DND-41 (cell line): ENCODE data around the gene MARVELD1.

Experiments
- ATAC-seq: fragments of 200-7000 bp; cut with Tn5 transposase; 3 replicates; pipeline ENCODE4 v1.9.1; 2021; ENCODE audit warnings: low read depth; ENCODE audit not compliant: insufficient read depth
- DNase-seq: peaks from one replicate; pipeline ENCODE4 v3.0.0-alpha.2; 2020
- H2AFZ ChIP-seq: 2 replicates; pipeline ENCODE4 v1.6.0; 2012; ENCODE audit warnings: low read depth, low read length
- H3K27ac ChIP-seq: 2 replicates; pipeline ENCODE4 v1.5.1; 2012; ENCODE audit warnings: low read length, inconsistent platforms
- H3K27me3 ChIP-seq: fragments of 200-600 bp; sonication (generic); 2 replicates; pipeline ENCODE4 v1.6.0; 2012; ENCODE audit warnings: low read length, mild to moderate bottlenecking, inconsistent platforms; ENCODE audit not compliant: insufficient read depth, poor library complexity
- H3K36me3 ChIP-seq: 2 replicates; pipeline ENCODE4 v1.5.1; 2012; ENCODE audit warnings: low read length, inconsistent platforms; ENCODE audit not compliant: insufficient read depth
- H3K4me1 ChIP-seq: 2 replicates; pipeline ENCODE4 v1.5.1; 2012; ENCODE audit warnings: mild to moderate bottlenecking, low read length; ENCODE audit not compliant: insufficient read depth
- H3K4me2 ChIP-seq: 2 replicates; pipeline ENCODE4 v1.6.0; 2012; ENCODE audit warnings: mild to moderate bottlenecking, moderate library complexity, low read length, inconsistent platforms; ENCODE audit not compliant: insufficient read depth
- H3K4me3 ChIP-seq, 2 experiments: fragments of 200-600 bp in 1 of 2; shearing (Covaris generic) in 1 of 2; 2 replicates each; pipeline ENCODE4 v1.5.1; 2012 to 2016; ENCODE audit warnings: inconsistent platforms in 2 of 2, low read length in 2 of 2, mild to moderate bottlenecking in 2 of 2, low read depth in 1 of 2, moderate library complexity in 1 of 2
- H3K79me2 ChIP-seq: 2 replicates; pipeline ENCODE4 v1.6.0; 2012; ENCODE audit warnings: low read length, inconsistent platforms; ENCODE audit not compliant: insufficient read depth
- H3K9ac ChIP-seq: 2 replicates; pipeline ENCODE4 v1.6.0; 2012; ENCODE audit warnings: low read depth, mild to moderate bottlenecking, inconsistent platforms, low read length, moderate library complexity
- H3K9me3 ChIP-seq: 2 replicates; pipeline ENCODE4 v1.5.1; 2012; ENCODE audit warnings: low read length, moderate library complexity, mild to moderate bottlenecking, inconsistent platforms; ENCODE audit not compliant: insufficient read depth, severe bottlenecking
- H4K20me1 ChIP-seq: 2 replicates; pipeline ENCODE4 v1.6.0; 2012; ENCODE audit warnings: low read length; ENCODE audit not compliant: insufficient read depth
- EZH2 ChIP-seq: IDR thresholded peaks from 3 replicates; pipeline ENCODE4 v1.6.1; 2012; ENCODE audit warnings: borderline replicate concordance, low read depth, mild to moderate bottlenecking, moderate library complexity, low read length, inconsistent platforms; ENCODE audit not compliant: severe bottlenecking
- TF ChIP-seq, protein P1 (sequence below): IDR thresholded peaks from 2 replicates; pipeline ENCODE4 v1.5.1; 2012; ENCODE audit warnings: borderline replicate concordance, low read length, moderate library complexity, mild to moderate bottlenecking; ENCODE audit not compliant: poor library complexity, severe bottlenecking; ENCODE audit errors: extremely low read depth

The MARVELD1 gene

DNA sequence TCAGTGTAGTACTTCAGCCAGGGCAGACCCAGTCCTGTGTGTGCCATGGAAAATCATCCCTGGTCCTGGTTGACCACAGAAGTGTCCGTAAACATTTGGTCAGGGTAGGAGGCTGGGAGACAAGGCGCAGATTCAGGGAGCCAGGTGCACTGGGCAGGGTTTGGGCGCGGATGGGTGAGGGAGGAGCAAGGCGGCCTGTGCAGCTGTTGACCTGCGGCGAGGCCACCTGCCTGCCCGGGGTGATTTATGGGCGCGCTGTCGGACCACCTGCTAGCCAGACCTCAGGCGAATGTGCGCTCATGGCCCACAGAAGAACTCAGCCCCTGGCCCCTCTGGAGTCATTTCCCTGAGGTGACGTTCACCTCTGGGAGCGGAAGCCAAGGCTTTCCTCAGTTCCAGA is 51.7 kb downstream of the MARVELD1 start:
- ATAC-seq (no peak), DNase-seq (no peak)
- Histone ChIP-seq H3K27me3 (no peaks in the 10 kb centered on the region), H3K9ac (no peak overlapping the region), H3K4me1 (no peaks in the 10 kb centered on the region), H2AFZ (no peak overlapping the region), H3K79me2 (no peaks in the 10 kb centered on the region), H3K27ac (no peak overlapping the region), H3K9me3 (no peaks in the 10 kb centered on the region), H4K20me1 (0 out of 2 replicates have a peak, but pooled peaks cover 6% of the 10 kb centered on the region), H3K4me3 (no peak overlapping the region), H3K4me2 (no peak overlapping the region), H3K36me3 (peaks cover 13% of the 10 kb centered on the region; the same call in 1 of the 2 replicates)
- TF ChIP-seq, protein P1, sequence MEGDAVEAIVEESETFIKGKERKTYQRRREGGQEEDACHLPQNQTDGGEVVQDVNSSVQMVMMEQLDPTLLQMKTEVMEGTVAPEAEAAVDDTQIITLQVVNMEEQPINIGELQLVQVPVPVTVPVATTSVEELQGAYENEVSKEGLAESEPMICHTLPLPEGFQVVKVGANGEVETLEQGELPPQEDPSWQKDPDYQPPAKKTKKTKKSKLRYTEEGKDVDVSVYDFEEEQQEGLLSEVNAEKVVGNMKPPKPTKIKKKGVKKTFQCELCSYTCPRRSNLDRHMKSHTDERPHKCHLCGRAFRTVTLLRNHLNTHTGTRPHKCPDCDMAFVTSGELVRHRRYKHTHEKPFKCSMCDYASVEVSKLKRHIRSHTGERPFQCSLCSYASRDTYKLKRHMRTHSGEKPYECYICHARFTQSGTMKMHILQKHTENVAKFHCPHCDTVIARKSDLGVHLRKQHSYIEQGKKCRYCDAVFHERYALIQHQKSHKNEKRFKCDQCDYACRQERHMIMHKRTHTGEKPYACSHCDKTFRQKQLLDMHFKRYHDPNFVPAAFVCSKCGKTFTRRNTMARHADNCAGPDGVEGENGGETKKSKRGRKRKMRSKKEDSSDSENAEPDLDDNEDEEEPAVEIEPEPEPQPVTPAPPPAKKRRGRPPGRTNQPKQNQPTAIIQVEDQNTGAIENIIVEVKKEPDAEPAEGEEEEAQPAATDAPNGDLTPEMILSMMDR: no peak
- no peak for TF ChIP-seq EZH2

- TF ChIP-seq EZH2: no peak
- TF ChIP-seq, protein P1: no peak
- H3K4me1 ChIP-seq: no peaks in the 10 kb centered on the region
- no peak overlapping the region for H3K27ac ChIP-seq
- no peaks in the 10 kb centered on the region for H3K27me3 ChIP-seq
- H3K4me2 ChIP-seq: no peak overlapping the region
- no peak for ATAC-seq
- H3K9me3 ChIP-seq: no peaks in the 10 kb centered on the region
- H2AFZ ChIP-seq: no peak overlapping the region
- no peaks in the 10 kb centered on the region for H3K79me2 ChIP-seq
- peaks cover 9% of the 10 kb centered on the region; the same call in 1 of the 2 replicates for H3K36me3 ChIP-seq
- DNase-seq: no peak
- H3K4me3 ChIP-seq: no peak overlapping the region
- 0 out of 2 replicates have a peak, but pooled peaks cover 6% of the 10 kb centered on the region for H4K20me1 ChIP-seq
- H3K9ac ChIP-seq: no peak overlapping the region
Observed at GRCh38 chr10:97766106-97766810, 52.7 kb downstream of the MARVELD1 start.

DNA sequence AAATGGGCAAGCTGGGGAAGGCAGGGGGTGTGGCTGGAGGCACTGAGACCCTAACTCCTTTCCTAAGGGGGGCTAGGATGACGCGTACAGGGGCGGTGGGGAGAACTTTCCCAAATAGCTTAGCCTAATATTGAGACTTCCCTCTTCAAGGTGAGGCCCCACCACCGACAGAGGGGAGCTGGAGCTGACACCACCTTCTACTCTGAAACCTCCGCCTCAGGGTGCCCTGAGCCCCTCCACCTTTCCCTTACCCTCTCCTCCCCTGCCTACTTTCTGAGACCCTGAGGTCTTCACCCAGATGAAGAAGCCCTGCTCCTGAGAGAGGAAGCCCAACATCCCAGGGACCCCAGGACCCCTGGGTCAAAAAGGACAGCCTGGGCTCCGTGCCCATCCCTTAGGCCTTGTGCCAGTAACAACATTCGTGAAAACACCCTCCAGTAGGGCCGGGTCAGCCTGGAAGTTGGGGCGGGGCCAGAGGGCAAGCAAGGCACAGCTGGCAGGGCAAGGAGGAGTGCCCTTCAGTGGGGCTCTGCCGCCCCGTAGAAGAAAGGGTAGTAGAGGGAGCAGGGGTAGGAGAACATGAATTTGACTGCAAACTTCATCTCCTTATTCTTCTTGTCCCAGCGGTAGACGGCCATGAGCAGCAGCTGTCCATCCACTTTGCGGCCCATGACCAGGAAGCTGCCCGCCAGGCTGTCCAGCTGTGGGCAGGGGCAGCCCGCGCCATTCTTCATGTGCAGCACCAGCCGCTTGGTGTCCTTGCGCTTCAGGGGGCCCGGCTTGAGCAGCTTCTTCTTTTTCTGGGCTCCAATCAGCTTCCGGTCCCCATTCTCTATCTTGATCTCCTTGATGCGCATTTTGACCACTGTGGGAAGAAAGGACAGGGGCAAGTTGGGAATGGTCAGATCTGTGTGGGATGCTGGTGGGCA is 53.7 kb downstream of the MARVELD1 start:
- Histone ChIP-seq H3K36me3 (0 out of 2 replicates have a peak, but pooled peaks cover 3% of the 10 kb centered on the region), H2AFZ (no peak overlapping the region), H3K79me2 (no peaks in the 10 kb centered on the region), H3K27me3 (no peaks in the 10 kb centered on the region), H3K4me3 (no peak overlapping the region), H4K20me1 (0 out of 2 replicates have a peak, but pooled peaks cover 6% of the 10 kb centered on the region), H3K4me1 (no peaks in the 10 kb centered on the region), H3K27ac (no peak overlapping the region), H3K9ac (no peak overlapping the region), H3K9me3 (no peaks in the 10 kb centered on the region), H3K4me2 (no peak overlapping the region)
- ATAC-seq (no peak), DNase-seq (no peak)
- TF ChIP-seq EZH2: no peak
- TF ChIP-seq, protein P1: no peak
